Measurements from ENCODE around the gene PCAT6. TPM values are rescaled to one million over a fixed set of nuclear protein-coding genes. Genes with fewer than 3 reads are reported as not detected.

PCAT6 gene
- total RNA-seq, 2 experiments from 2014 or later, result 0.91 to 1.3 TPM

DNA sequence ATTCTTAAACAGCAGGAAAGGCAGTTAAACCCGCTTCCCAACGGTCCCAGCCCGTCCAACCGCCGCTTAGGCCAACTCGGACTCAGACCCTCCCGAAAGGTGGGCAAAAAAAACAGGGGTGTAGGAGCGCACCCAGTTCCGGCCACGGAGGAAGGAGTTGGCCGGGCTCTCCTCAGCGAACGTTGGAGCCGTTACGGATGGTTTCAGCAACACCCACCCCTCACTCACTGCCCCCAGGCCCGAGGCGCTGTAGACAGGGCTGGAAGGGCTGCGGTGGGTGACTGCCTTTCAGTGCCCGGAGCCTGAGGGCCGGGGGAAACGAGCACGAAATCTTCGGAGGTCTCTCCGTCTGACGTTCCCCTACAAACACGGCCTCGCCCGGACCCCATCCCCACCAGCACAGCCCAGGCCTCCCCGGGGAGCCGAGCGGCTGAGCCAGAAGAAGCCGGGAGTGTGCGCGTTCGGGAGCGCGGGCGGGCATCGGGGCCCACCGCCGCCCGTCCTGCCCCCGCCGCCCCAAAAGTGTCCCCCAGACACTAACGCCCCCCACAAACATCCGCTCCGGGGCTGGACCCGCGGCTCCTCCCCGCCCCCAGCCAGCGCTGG is 3.8 kb upstream of the PCAT6 start:
- CTCF ChIA-PET, result no interaction called here
- Histone ChIP-seq H3K9me3 (ENCODE audit: control insufficient read depth in 1 of 2, insufficient read depth in 1 of 2, low read length in 2 of 2) (no peaks in the 10 kb centered on the region), H3K27ac (ENCODE audit: low read depth in 1 of 2, low read length in 2 of 2) (peak overlapping the region; percentile 53 to 67), H3K27me3 (ENCODE audit: control insufficient read depth in 1 of 2, insufficient read depth in 2 of 2, low read length in 2 of 2) (no peaks in the 10 kb centered on the region), H3K4me3 (ENCODE audit: low read length) (peak overlapping the region; percentile 79), H3K4me1 (ENCODE audit: insufficient read depth, low read length) (peaks cover 33% of the 10 kb centered on the region), H3K36me3 (ENCODE audit: insufficient read depth, low read length) (no peaks in the 10 kb centered on the region)
- intact Hi-C loops (cut with DNase I, micrococcal nuclease), result loop anchor here in 1 of 2 experiments (10.0 kb wide), 1 partner anchor 1048 kb away; no protein-coding TSS in a partner anchor
- Mint-ChIP-seq H3K4me1 (ENCODE audit: low read depth) (peaks cover 66% of the 10 kb centered on the region), H3K27me3 (no peaks in the 10 kb centered on the region), H3K4me3 (peak overlapping the region; percentile 87), H3K36me3 (ENCODE audit: low read depth) (peaks cover 17% of the 10 kb centered on the region), H3K27ac (peak overlapping the region; percentile 81), H3K9me3 (no peaks in the 10 kb centered on the region)
- no peak for TF ChIP-seq CTCF (IDR thresholded peaks at IDR 0.05)
- DNase-seq, result peak in 9 of 14 experiments; percentile 2 to 45 (median 10)
- POLR2A ChIA-PET, result interaction anchor here (1.1 kb wide), 1 partner anchor 200 kb away, joined by 4 read pairs; the partner anchor contains the start of gene TMEM183A
- ATAC-seq (ENCODE audit: poor library complexity), result peak; percentile 7

DNA sequence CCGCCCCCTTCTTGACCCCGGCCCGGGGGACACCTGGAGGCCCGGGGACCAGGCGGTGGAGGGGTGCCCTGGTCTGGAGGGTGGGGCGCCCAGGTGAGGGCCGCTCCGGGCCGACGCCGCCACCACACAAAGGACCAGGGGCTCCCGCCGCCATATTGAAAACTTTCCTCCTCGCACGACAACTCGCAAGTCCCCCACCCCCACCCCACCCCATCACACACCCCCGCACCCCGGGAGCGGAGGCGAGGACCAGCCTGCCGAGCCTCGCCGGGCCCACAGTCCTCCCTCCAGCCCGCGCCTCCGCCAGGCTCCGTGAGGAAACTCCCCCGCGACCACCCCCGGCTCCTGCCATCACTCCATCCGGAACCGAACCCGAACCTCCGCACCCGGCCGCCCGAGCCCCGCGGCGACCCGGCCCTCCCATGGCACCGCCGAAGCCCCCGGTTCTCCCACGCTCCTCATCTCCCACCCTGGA is 3.3 kb upstream of the PCAT6 start:
- Histone ChIP-seq H3K4me1 (ENCODE audit: insufficient read depth, low read length) (peaks cover 33% of the 10 kb centered on the region), H3K4me3 (ENCODE audit: low read length) (peak overlapping the region; percentile 79)

More for the DNA sequence above, 3.3 kb upstream of the PCAT6 start:
- POLR2A ChIA-PET, result interaction anchor here (0.8 to 1.4 kb wide), 6 partner anchors 9 to 199 kb away, joined by 3 to 5 read pairs (median 4); partner anchors contain the start of genes KLHL12, RABIF and TMEM183A
- H3K27ac Mint-ChIP-seq, result peak overlapping the region; percentile 80
- no peaks in the 10 kb centered on the region for H3K36me3 ChIP-seq (ENCODE audit: insufficient read depth, low read length)
- no peaks in the 10 kb centered on the region for H3K27me3 ChIP-seq (ENCODE audit: control insufficient read depth in 1 of 2, insufficient read depth in 2 of 2, low read length in 2 of 2)
- DNase-seq, result peak in 13 of 14 experiments; percentile 11 to 72 (median 30)
- H3K27ac ChIP-seq (ENCODE audit: low read depth in 1 of 2, low read length in 2 of 2), result peak overlapping the region in 1 of 2 donors; percentile 53
- peak overlapping the region; percentile 90 for H3K4me3 Mint-ChIP-seq
- TF ChIP-seq CTCF (IDR thresholded peaks at IDR 0.05), result no peak
- intact Hi-C loops (cut with DNase I, micrococcal nuclease), result loop anchor here in 1 of 2 experiments (10.0 kb wide), 1 partner anchor 1047 kb away; no protein-coding TSS in a partner anchor
- CTCF ChIA-PET, result no interaction called here
- no peaks in the 10 kb centered on the region for H3K27me3 Mint-ChIP-seq
- no peaks in the 10 kb centered on the region for H3K9me3 ChIP-seq (ENCODE audit: control insufficient read depth in 1 of 2, insufficient read depth in 1 of 2, low read length in 2 of 2)
- no peaks in the 10 kb centered on the region for H3K9me3 Mint-ChIP-seq
- H3K36me3 Mint-ChIP-seq (ENCODE audit: low read depth), result peaks cover 17% of the 10 kb centered on the region
- peaks cover 65% of the 10 kb centered on the region for H3K4me1 Mint-ChIP-seq (ENCODE audit: low read depth)
- ATAC-seq (ENCODE audit: poor library complexity), result peak; percentile 39
